Karpas-422 (cell line): ENCODE measurements around the gene SPHK2. TPM values are rescaled to one million over a fixed set of nuclear protein-coding genes. Genes with fewer than 3 reads are reported as not detected.

Experiments
- DNase-seq: peaks from one replicate; pipeline ENCODE4 v3.0.0-alpha.2; 2015
- H2AFZ ChIP-seq: fragments of 200-600 bp; sonication (generic); 2 replicates; pipeline ENCODE4 v1.6.1; 2014; ENCODE audit warnings: antibody characterized with exemption, low read length, mixed read lengths
- H3K27ac ChIP-seq: fragments of 200-600 bp; sonication (generic); 2 replicates; pipeline ENCODE4 v1.5.1; 2014; ENCODE audit warnings: mild to moderate bottlenecking, low read length, moderate library complexity
- H3K27me3 ChIP-seq: fragments of 200-600 bp; sonication (generic); 2 replicates; pipeline ENCODE4 v1.6.1; 2014; ENCODE audit warnings: low read length, mixed read lengths
- H3K36me3 ChIP-seq: fragments of 200-600 bp; sonication (generic); 2 replicates; pipeline ENCODE4 v1.6.1; 2014; ENCODE audit warnings: low read length, mixed read lengths; ENCODE audit not compliant: insufficient read depth
- H3K4me1 ChIP-seq: fragments of 200-600 bp; sonication (generic); 2 replicates; pipeline ENCODE4 v1.6.1; 2014; ENCODE audit warnings: mild to moderate bottlenecking, low read length, mixed read lengths
- H3K4me2 ChIP-seq: fragments of 200-600 bp; sonication (generic); 2 replicates; pipeline ENCODE4 v1.6.1; 2014; ENCODE audit warnings: low read length, low read depth, mild to moderate bottlenecking; ENCODE audit not compliant: poor library complexity, severe bottlenecking
- H3K4me3 ChIP-seq: fragments of 200-600 bp; sonication (generic); 2 replicates; pipeline ENCODE4 v1.5.1; 2014; ENCODE audit warnings: mild to moderate bottlenecking, antibody characterized with exemption, low read length, mixed read lengths
- H3K79me2 ChIP-seq: fragments of 200-600 bp; sonication (generic); 2 replicates; pipeline ENCODE4 v1.6.1; 2014; ENCODE audit warnings: mild to moderate bottlenecking, low read length, mixed read lengths
- H3K9ac ChIP-seq: fragments of 200-600 bp; sonication (generic); 2 replicates; pipeline ENCODE4 v1.6.0; 2014; ENCODE audit warnings: low read length
- H3K9me2 ChIP-seq: fragments of 200-600 bp; sonication (generic), shearing (Covaris generic); replicated peaks from 2 replicates; pipeline ENCODE4 v1.6.0; 2014; ENCODE audit warnings: mild to moderate bottlenecking, low read length, moderate library complexity; ENCODE audit not compliant: insufficient read depth
- H3K9me3 ChIP-seq: fragments of 300-700, 200-600 bp; sonication (generic); 2 replicates; pipeline ENCODE4 v1.6.1; 2014; ENCODE audit warnings: low read length, mixed read lengths
- H4K20me1 ChIP-seq: fragments of 200-600 bp; sonication (generic); 2 replicates; pipeline ENCODE4 v1.6.1; 2014; ENCODE audit warnings: mild to moderate bottlenecking, antibody characterized with exemption, low read length, low read depth; ENCODE audit not compliant: insufficient read depth
- total RNA-seq: library from RNA; depleted of rRNA; stranded (reverse); fragments of >200 nt; shearing (Covaris generic); gene quantifications from 2 replicates; pipeline ENCODE4 v1.2.3, GENCODE V29; 2014; ENCODE audit warnings: low replicate concordance

The SPHK2 gene
- total RNA-seq, 1 experiment from 2014 or later: 30.6 TPM

DNA sequence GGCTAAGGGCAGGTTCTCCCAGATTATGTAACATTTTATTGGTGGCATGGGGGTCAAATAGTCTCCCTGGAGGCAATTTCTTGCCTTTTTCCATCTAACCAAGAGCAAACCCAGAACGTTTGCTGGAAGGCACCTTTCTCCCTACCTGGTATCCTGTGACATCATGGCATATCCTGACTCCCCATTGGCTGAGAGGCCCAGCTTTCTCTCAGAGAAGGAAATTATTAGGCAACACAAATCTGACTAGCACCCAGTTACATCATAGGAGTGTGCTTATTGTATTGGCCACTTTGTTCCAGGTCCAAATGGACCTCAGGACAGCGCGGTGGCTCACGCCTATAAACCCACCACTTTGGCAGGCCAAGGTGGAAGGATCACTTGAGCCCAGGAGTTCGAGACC lies 40.5 kb downstream of the SPHK2 start:
- no peaks in the 10 kb centered on the region for H4K20me1 ChIP-seq
- no peaks in the 10 kb centered on the region for H3K9me2 ChIP-seq
- H3K27me3 ChIP-seq: no peaks in the 10 kb centered on the region
- no peak overlapping the region for H3K4me2 ChIP-seq
- no peak overlapping the region for H3K4me3 ChIP-seq
- H3K4me1 ChIP-seq: peaks cover 5% of the 10 kb centered on the region
- no peaks in the 10 kb centered on the region for H3K36me3 ChIP-seq
- DNase-seq: peak; percentile 79
- H3K9ac ChIP-seq: no peak overlapping the region
- H3K27ac ChIP-seq: no peak overlapping the region
- H3K79me2 ChIP-seq: no peaks in the 10 kb centered on the region
- H3K9me3 ChIP-seq: no peaks in the 10 kb centered on the region
- no peak overlapping the region for H2AFZ ChIP-seq

DNA sequence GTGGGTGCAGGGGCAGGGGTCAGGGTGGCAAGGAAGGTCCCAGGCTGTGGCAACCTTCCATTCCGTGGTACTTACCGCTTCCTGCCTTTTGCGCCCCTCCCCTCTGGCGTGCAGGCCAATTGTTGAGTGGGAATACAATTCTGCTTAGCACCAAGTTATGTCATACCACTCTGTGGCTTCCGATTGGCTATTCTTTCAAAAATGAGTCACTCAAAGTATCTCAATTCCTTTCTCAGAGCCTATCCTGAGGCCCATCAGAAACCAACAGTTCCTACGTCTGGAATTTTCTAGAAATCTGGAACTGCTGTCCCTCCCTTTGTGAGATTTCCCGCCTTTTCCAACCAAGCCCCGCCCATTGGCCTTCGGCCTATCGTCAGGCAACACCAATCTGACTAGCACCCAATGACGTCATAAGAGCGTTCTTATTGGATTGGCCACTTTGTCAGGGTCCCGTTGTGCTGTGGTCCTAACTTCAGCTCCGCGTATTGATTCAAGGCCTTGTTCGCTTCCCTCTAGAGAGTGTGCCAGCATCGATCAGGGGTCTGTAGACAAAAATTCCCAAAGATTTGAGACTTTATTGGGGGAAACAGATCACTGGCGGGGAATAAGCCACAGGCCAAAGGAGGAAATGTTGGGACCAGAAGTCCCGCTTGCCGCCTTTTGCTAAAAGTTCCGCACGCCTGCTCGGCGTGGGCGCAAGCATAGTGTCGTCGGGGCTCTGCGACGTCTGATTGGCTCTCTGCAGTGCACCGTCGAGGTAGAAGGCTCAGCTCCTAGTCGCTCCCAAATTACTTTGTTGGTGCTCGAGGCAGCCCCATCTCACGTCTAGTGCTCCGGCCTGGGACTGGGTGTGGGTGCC lies 41.8 kb downstream of the SPHK2 start:
- Histone ChIP-seq H4K20me1 (no peaks in the 10 kb centered on the region), H3K27me3 (no peaks in the 10 kb centered on the region), H3K9me2 (no peaks in the 10 kb centered on the region), H3K4me3 (peak overlapping the region; percentile 3; the same call in 1 of the 2 replicates), H3K9me3 (no peaks in the 10 kb centered on the region), H2AFZ (peak overlapping the region; percentile 65), H3K36me3 (no peaks in the 10 kb centered on the region), H3K4me1 (peaks cover 5% of the 10 kb centered on the region), H3K4me2 (peak overlapping the region; percentile 7), H3K79me2 (no peaks in the 10 kb centered on the region), H3K9ac (peak overlapping the region; percentile 33; the same call in 1 of the 2 replicates), H3K27ac (no peak overlapping the region)
- peak; percentile 96 for DNase-seq

DNA sequence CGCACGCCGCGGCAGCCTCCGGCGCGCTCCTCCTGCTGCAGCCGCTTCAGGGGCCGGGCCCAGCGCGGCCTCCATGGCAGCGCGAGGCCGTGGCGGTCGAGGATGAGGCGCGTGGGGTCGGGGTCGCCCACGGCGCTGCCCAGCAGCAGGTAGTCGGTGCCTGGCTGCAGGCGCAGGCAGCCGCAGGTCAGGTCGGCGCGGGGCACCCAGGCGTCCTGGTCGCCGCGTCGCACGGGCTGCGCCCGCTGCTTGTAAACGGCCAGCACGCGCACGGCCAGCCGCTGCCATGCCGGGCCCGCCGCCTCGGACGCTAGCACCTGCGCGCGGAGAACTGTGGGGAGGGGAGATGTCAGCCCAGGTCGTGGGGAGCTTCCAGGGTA lies 42.4 kb downstream of the SPHK2 start:
- Histone ChIP-seq H3K9me3 (no peaks in the 10 kb centered on the region), H3K79me2 (no peaks in the 10 kb centered on the region), H3K27ac (no peak overlapping the region), H4K20me1 (no peaks in the 10 kb centered on the region), H3K4me2 (no peak overlapping the region), H3K4me3 (no peak overlapping the region), H2AFZ (no peak overlapping the region), H3K36me3 (no peaks in the 10 kb centered on the region), H3K4me1 (peaks cover 5% of the 10 kb centered on the region), H3K27me3 (no peaks in the 10 kb centered on the region), H3K9me2 (no peaks in the 10 kb centered on the region), H3K9ac (no peak overlapping the region)
- DNase-seq: no peak

DNA sequence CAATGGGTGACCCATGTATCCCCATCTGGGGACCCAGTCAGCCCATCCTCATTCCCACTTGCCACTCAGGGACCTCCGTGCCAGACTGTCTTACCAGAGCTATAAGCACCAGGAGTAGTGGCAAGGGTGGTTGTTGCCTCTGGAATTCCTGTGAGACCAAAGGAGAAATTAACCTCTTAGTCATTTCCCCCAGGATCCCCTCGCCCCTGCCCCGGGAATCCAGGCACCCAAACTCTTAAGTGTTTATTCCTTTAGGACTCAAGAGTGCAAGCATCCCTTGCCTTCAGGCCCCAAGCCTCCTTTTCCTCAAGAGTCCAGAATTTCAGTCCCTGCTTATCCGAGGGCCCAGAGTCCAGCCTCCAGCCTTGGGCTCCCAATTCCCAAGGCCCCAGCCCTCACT lies 44.4 kb downstream of the SPHK2 start:
- H3K27ac ChIP-seq: no peak overlapping the region
- H2AFZ ChIP-seq: no peak overlapping the region
- H3K9me2 ChIP-seq: no peaks in the 10 kb centered on the region
- H4K20me1 ChIP-seq: no peaks in the 10 kb centered on the region
- no peaks in the 10 kb centered on the region for H3K27me3 ChIP-seq
- no peaks in the 10 kb centered on the region for H3K9me3 ChIP-seq
- no peak overlapping the region for H3K4me3 ChIP-seq
- H3K4me2 ChIP-seq: no peak overlapping the region
- no peak for DNase-seq
- no peak overlapping the region for H3K9ac ChIP-seq
- no peaks in the 10 kb centered on the region for H3K36me3 ChIP-seq
- H3K4me1 ChIP-seq: peaks cover 5% of the 10 kb centered on the region
- no peaks in the 10 kb centered on the region for H3K79me2 ChIP-seq

DNA sequence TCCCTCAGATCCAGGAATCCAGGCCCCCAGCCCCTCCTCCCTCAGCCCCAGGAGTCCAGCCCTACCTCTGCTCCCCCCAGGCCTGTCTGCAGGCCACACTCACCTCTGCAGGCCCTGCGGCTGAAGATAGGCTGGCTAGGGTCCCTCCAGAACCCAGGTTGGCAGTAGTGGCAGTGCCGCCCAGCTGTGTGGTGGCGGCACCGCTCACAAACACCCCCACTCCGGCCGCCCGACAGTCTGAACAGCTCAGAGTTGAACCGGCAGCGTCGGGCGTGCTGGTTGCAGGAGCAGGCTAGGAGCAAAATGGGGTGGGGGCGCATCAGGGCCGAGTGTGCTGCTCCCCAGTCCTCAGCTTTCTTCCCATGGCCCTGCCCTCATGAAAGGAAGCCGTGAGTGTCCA lies 45.2 kb downstream of the SPHK2 start:
- Histone ChIP-seq H3K27me3 (no peaks in the 10 kb centered on the region), H3K4me1 (peaks cover 5% of the 10 kb centered on the region), H3K4me2 (no peak overlapping the region), H3K9ac (no peak overlapping the region), H2AFZ (no peak overlapping the region), H3K36me3 (no peaks in the 10 kb centered on the region), H3K27ac (no peak overlapping the region), H3K9me2 (no peaks in the 10 kb centered on the region), H3K4me3 (no peak overlapping the region), H3K79me2 (no peaks in the 10 kb centered on the region), H3K9me3 (no peaks in the 10 kb centered on the region; the same call in 1 of the 2 replicates), H4K20me1 (no peaks in the 10 kb centered on the region)
- no peak for DNase-seq

DNA sequence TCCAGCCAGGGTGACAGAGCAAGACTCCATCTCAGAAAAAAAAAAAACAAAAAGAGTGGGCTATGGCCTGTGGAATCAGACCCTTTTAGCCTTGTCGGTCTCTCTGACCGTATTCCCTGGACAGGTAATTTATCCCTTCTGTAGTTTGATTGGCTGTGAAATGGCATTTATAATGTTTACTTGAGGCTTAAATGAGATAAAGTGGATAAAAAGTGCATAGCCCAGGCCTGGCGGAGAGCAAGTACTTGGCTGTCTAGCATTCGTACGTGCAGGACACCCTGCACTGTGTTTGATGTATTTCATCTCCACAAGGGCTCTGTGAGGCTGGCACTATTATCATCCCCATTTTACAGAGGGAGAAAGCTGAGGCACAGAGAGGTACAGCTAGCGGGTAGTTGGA lies 46.5 kb downstream of the SPHK2 start:
- no peak overlapping the region for H3K4me2 ChIP-seq
- H2AFZ ChIP-seq: no peak overlapping the region

DNA sequence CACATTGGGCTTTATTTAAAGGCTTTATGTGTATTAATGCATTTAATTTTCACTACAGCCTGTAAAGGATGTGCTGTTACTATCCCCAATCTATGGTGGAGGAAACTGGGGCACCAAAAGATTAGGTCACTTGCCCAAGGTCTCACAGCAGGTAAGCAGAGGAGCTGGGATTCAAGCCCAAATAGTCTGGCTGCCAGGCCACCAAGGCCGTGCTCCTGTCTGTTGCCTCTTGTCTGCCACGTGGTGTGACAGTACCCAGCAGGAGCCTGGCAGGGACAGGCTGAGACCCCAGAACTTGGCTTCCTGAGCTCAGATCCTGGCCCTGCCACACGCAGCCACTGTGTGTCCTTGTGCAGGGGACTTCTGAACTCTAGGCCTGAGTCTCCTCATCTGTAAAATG lies 49.0 kb downstream of the SPHK2 start:
- no peaks in the 10 kb centered on the region for H3K4me1 ChIP-seq
- no peaks in the 10 kb centered on the region for H4K20me1 ChIP-seq
- no peak overlapping the region for H3K27ac ChIP-seq
- no peak overlapping the region for H3K4me3 ChIP-seq
- no peaks in the 10 kb centered on the region for H3K36me3 ChIP-seq
- no peak overlapping the region for H2AFZ ChIP-seq
- no peak overlapping the region for H3K4me2 ChIP-seq
- H3K9me3 ChIP-seq: no peaks in the 10 kb centered on the region; the same call in 1 of the 2 replicates
- H3K27me3 ChIP-seq: no peaks in the 10 kb centered on the region
- no peak overlapping the region for H3K9ac ChIP-seq
- no peak for DNase-seq
- H3K79me2 ChIP-seq: no peaks in the 10 kb centered on the region
- H3K9me2 ChIP-seq: no peaks in the 10 kb centered on the region

More for the DNA sequence above, 46.5 kb downstream of the SPHK2 start:
- Histone ChIP-seq H3K9me2 (no peaks in the 10 kb centered on the region), H3K36me3 (no peaks in the 10 kb centered on the region), H3K27ac (no peak overlapping the region), H3K4me3 (no peak overlapping the region), H3K4me1 (peaks cover 3% of the 10 kb centered on the region), H3K9ac (no peak overlapping the region), H3K79me2 (no peaks in the 10 kb centered on the region), H3K27me3 (no peaks in the 10 kb centered on the region), H3K9me3 (no peaks in the 10 kb centered on the region; the same call in 1 of the 2 replicates), H4K20me1 (no peaks in the 10 kb centered on the region)
- DNase-seq: no peak

DNA sequence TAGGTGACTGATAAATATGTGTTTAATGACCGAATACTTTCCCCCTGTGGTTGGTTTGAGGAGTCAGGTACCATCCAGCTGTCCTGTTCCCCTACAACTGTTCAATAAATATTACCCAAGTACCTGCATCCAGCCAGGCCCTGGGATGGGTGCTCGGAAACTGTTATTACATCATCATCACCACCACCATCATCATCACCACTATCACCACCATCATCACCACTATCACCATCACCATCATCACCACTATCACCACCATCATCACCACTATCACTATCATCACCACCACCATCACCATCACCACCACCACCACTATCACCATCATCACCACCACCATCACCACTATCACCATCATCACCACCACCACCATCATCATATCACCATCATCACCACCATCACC lies 49.5 kb downstream of the SPHK2 start:
- H4K20me1 ChIP-seq: no peaks in the 10 kb centered on the region
- no peak for DNase-seq
- H3K79me2 ChIP-seq: no peaks in the 10 kb centered on the region
- no peaks in the 10 kb centered on the region for H3K36me3 ChIP-seq
- no peak overlapping the region for H2AFZ ChIP-seq
- no peak overlapping the region for H3K4me2 ChIP-seq
- H3K9me2 ChIP-seq: no peaks in the 10 kb centered on the region
- H3K4me1 ChIP-seq: no peaks in the 10 kb centered on the region
- no peak overlapping the region for H3K9ac ChIP-seq
- H3K4me3 ChIP-seq: no peak overlapping the region
- H3K27ac ChIP-seq: no peak overlapping the region
- H3K9me3 ChIP-seq: no peaks in the 10 kb centered on the region; the same call in 1 of the 2 replicates
- H3K27me3 ChIP-seq: no peaks in the 10 kb centered on the region
